Neural progenitor cell (in vitro differentiated cells): ENCODE measurements around the gene CDK2AP2.

Experiments
- CTCF ChIP-seq: fragments of 200-600 bp; sonication (generic); IDR thresholded peaks from 2 replicates; pipeline ENCODE4 v1.5.1; 2017; ENCODE audit warnings: antibody characterized with exemption, mild to moderate bottlenecking
- EZH2phosphoT487 ChIP-seq: fragments of 200-600 bp; sonication (generic); IDR thresholded peaks from 2 replicates; pipeline ENCODE4 v1.6.1; 2017; ENCODE audit warnings: antibody characterized with exemption

- TF ChIP-seq CTCF (no peak), EZH2phosphoT487 (no peak)
Observed at GRCh38 chr11:67499808-67500483, 8.0 kb downstream of the CDK2AP2 start.
